Chondrocyte (in vitro differentiated cells): ENCODE data around the gene ELL. TPM values are rescaled to one million over a fixed set of nuclear protein-coding genes. Genes with fewer than 3 reads are reported as not detected.

ENCODE experiments used
- DNase-seq: peaks from one replicate; pipeline ENCODE4 v3.0.0; 2021; ENCODE audit warnings: mixed read lengths, low spot score
- H3K27ac Mint-ChIP-seq: one replicate; pipeline ENCODE4 v1.8.0; 2021; ENCODE audit warnings: mild to moderate bottlenecking, moderate library complexity, mixed read lengths; ENCODE audit not compliant: unreplicated experiment
- H3K27me3 Mint-ChIP-seq: 2 replicates; pipeline ENCODE4 v1.8.0; 2021; ENCODE audit warnings: low read depth, mixed read lengths
- H3K36me3 Mint-ChIP-seq: 2 replicates; pipeline ENCODE4 v1.8.0; 2021; ENCODE audit warnings: low read depth, mixed read lengths
- H3K4me1 Mint-ChIP-seq: 2 replicates; pipeline ENCODE4 v1.8.0; 2021; ENCODE audit warnings: low read depth, mild to moderate bottlenecking, mixed read lengths
- H3K4me3 Mint-ChIP-seq: one replicate; pipeline ENCODE4 v1.8.0; 2021; ENCODE audit warnings: mild to moderate bottlenecking, moderate library complexity, mixed read lengths; ENCODE audit not compliant: unreplicated experiment
- H3K9me3 Mint-ChIP-seq: 2 replicates; pipeline ENCODE4 v1.8.0; 2021; ENCODE audit warnings: low read depth, mixed read lengths
- CTCF ChIP-seq: fragments of 200-600 bp; sonication (generic); IDR thresholded peaks from 2 replicates; pipeline ENCODE4 v1.5.0; 2021; ENCODE audit warnings: antibody characterized with exemption, mild to moderate bottlenecking, moderate library complexity
- total RNA-seq: library from RNA; stranded (reverse); gene quantifications from 3 replicates; pipeline ENCODE4 v1.2.1, GENCODE V29; 2021

Gene ELL
- total RNA-seq, 1 donor from 2014 or later: 14.0 TPM

- Mint-ChIP-seq H3K4me1 (peaks cover 38% of the 10 kb centered on the region), H3K9me3 (no peaks in the 10 kb centered on the region), H3K4me3 (no peak overlapping the region), H3K27me3 (no peaks in the 10 kb centered on the region), H3K36me3 (no peaks in the 10 kb centered on the region), H3K27ac (no peak overlapping the region)
- no peak for TF ChIP-seq CTCF
- no peak for DNase-seq
These were observed 26.5 kb downstream of the ELL start for GRCh38 chr19:18495204-18495911.

GRCh38 chr19:18494267-18494607, 27.6 kb downstream of the ELL start:
- no peak for TF ChIP-seq CTCF
- Mint-ChIP-seq H3K36me3 (no peaks in the 10 kb centered on the region), H3K9me3 (no peaks in the 10 kb centered on the region), H3K27me3 (no peaks in the 10 kb centered on the region), H3K27ac (peak overlapping the region; percentile 68), H3K4me3 (no peak overlapping the region), H3K4me1 (peaks cover 33% of the 10 kb centered on the region)
- no peak for DNase-seq

GRCh38 chr19:18493440-18494266, 28.2 kb downstream of the ELL start:
- no peak for TF ChIP-seq CTCF
- Mint-ChIP-seq H3K27ac (peak overlapping the region; percentile 68), H3K4me3 (no peak overlapping the region), H3K27me3 (no peaks in the 10 kb centered on the region), H3K36me3 (no peaks in the 10 kb centered on the region), H3K9me3 (no peaks in the 10 kb centered on the region), H3K4me1 (peaks cover 39% of the 10 kb centered on the region)
- no peak for DNase-seq

- no peaks in the 10 kb centered on the region for H3K27me3 Mint-ChIP-seq
- no peak overlapping the region for H3K27ac Mint-ChIP-seq
- H3K9me3 Mint-ChIP-seq: no peaks in the 10 kb centered on the region
- H3K4me3 Mint-ChIP-seq: no peak overlapping the region
- DNase-seq: no peak
- no peak for TF ChIP-seq CTCF
- peaks cover 44% of the 10 kb centered on the region for H3K4me1 Mint-ChIP-seq
- no peaks in the 10 kb centered on the region for H3K36me3 Mint-ChIP-seq
These were observed 29.6 kb downstream of the ELL start for GRCh38 chr19:18491995-18492953.

GRCh38 chr19:18490728-18491127, 31.1 kb downstream of the ELL start:
- Mint-ChIP-seq H3K27me3 (no peaks in the 10 kb centered on the region), H3K4me1 (peaks cover 42% of the 10 kb centered on the region), H3K9me3 (no peaks in the 10 kb centered on the region), H3K36me3 (no peaks in the 10 kb centered on the region), H3K27ac (no peak overlapping the region), H3K4me3 (no peak overlapping the region)
- no peak for TF ChIP-seq CTCF
- no peak for DNase-seq
